ENCODE results near the gene ZNF280C. TPM values are rescaled to one million over a fixed set of nuclear protein-coding genes. Genes with fewer than 3 reads are reported as not detected.
"Not testable (repeated sequence)": the region's sequence is repeated elsewhere in the genome, so short reads cannot be mapped to it uniquely, and the experiment has no call there.

The ZNF280C gene
- total RNA-seq, 4 donors from 2014 or later: 1.5 to 3.8 (median 3.3) TPM

DNA sequence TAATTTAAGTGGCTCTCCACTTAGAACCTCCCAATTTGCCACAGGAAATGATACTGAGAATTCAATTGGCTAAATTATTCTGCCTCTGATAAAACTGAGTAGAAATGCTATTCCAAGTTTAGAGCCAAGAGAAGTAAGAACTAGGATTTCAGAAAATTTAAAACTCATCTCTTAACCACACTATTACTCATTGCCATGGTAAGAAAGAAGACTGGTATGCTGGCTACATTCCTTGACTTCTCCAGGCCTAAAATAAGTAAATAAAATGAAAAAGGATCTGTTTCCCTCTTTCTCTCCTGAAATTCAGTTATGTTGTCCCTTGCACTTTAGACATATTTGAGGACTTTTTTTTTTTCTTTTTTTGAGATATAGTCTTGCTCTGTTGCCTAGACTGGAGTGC, 23.3 kb downstream of the ZNF280C start:
- H3K4me1 ChIP-seq: no peaks in the 10 kb centered on the region
- ATAC-seq (no peak), DNase-seq (no peak)
- H3K27ac ChIP-seq: no peak overlapping the region
- TF ChIP-seq, protein P1, sequence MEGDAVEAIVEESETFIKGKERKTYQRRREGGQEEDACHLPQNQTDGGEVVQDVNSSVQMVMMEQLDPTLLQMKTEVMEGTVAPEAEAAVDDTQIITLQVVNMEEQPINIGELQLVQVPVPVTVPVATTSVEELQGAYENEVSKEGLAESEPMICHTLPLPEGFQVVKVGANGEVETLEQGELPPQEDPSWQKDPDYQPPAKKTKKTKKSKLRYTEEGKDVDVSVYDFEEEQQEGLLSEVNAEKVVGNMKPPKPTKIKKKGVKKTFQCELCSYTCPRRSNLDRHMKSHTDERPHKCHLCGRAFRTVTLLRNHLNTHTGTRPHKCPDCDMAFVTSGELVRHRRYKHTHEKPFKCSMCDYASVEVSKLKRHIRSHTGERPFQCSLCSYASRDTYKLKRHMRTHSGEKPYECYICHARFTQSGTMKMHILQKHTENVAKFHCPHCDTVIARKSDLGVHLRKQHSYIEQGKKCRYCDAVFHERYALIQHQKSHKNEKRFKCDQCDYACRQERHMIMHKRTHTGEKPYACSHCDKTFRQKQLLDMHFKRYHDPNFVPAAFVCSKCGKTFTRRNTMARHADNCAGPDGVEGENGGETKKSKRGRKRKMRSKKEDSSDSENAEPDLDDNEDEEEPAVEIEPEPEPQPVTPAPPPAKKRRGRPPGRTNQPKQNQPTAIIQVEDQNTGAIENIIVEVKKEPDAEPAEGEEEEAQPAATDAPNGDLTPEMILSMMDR (IDR thresholded peaks at IDR 0.05 in 4 of 5, conservative IDR thresholded peaks at IDR 0.05 in 1 of 5): no peak
- TF ChIP-seq POLR2A (IDR thresholded peaks at IDR 0.05): no peak
- in situ Hi-C loops (cut with MboI; ENCODE audit: low sequenced_read_pairs in 4 of 4): no loop called here
- H3K9me3 ChIP-seq: no peaks in the 10 kb centered on the region
- intact Hi-C loops (cut with DNase I; ENCODE audit: low total_unique reads): no loop called here
- no peak overlapping the region for H3K4me3 ChIP-seq
- no peaks in the 10 kb centered on the region for H3K27me3 ChIP-seq
- H3K36me3 ChIP-seq: peaks cover 0 to 7% of the 10 kb centered on the region in 2 donors

DNA sequence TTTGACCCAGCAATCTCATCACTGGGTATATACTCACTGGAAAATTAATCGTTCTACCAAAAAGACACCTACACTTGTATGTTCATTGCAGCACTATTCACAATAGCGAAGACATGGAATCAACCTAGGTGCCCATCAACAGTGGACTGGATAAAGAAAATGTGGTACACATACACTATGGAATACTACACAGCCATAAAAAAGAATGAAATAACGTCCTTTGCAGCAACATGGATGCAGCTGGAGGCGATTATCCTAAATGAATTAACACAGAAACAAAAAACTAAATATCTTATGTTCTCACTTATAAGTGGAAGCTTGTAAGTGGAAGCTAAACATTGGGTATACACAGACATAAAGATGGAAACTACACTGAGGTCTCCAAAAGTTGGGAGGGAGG, 37.5 kb downstream of the ZNF280C start:
- H3K27me3 ChIP-seq; H3K36me3 ChIP-seq; H3K27ac ChIP-seq; H3K4me3 ChIP-seq; DNase-seq; H3K9me3 ChIP-seq; in situ Hi-C loops (cut with MboI; ENCODE audit: low sequenced_read_pairs in 4 of 4); intact Hi-C loops (cut with DNase I; ENCODE audit: low total_unique reads); ATAC-seq; H3K4me1 ChIP-seq: not testable (repeated sequence)

DNA sequence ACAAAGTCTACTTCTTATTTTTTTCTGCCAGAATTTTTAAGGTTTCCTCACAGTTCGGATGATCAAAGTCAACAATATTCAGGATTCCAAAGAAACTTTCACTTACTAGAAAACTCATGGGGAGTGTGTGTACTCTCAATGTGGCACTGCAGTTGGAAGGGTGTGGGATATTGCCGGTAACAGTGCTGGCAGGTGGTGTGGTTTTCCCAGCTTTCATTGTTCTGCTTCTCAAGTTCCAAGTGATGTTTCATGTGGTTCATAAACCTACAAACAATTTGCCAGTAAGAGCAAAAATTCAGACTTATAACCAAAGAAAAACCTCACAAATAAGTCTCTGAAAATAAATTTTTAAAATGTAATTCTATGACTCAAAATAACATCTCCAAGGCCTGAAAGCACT, 39.8 kb downstream of the ZNF280C start:
- Histone ChIP-seq H3K4me1 (no peaks in the 10 kb centered on the region), H3K9me3 (no peaks in the 10 kb centered on the region), H3K36me3 (no peaks in the 10 kb centered on the region), H3K27ac (no peak overlapping the region), H3K27me3 (no peaks in the 10 kb centered on the region), H3K4me3 (no peak overlapping the region)
- ATAC-seq: no peak
- DNase-seq: no peak
- intact Hi-C loops (cut with DNase I; ENCODE audit: low total_unique reads) (no loop called here), in situ Hi-C loops (cut with MboI; ENCODE audit: low sequenced_read_pairs in 4 of 4) (no loop called here)
- TF ChIP-seq POLR2A (IDR thresholded peaks at IDR 0.05): no peak
- TF ChIP-seq, protein P1 (IDR thresholded peaks at IDR 0.05 in 4 of 5, conservative IDR thresholded peaks at IDR 0.05 in 1 of 5): no peak

DNA sequence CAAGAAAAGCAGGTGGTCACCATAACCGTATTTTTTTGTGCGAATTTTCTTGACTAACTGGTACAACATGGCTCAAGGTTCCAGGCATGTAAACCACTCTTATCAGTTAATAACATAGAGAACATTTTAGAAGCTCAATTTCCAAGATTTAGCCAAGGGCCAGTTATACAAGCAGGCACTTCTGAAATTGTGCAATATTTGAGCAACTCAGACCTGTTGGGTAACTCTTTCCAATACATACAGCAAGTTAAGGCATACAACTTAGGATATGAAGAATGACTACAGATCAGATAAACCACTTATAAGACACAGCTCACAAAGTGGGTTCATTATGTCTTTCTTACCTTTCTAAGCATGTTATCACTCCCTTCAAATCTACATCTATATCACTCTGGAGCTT, 43.9 kb downstream of the ZNF280C start:
- in situ Hi-C loops (cut with MboI; ENCODE audit: low sequenced_read_pairs in 4 of 4): no loop called here
- intact Hi-C loops (cut with DNase I; ENCODE audit: low total_unique reads): no loop called here

DNA sequence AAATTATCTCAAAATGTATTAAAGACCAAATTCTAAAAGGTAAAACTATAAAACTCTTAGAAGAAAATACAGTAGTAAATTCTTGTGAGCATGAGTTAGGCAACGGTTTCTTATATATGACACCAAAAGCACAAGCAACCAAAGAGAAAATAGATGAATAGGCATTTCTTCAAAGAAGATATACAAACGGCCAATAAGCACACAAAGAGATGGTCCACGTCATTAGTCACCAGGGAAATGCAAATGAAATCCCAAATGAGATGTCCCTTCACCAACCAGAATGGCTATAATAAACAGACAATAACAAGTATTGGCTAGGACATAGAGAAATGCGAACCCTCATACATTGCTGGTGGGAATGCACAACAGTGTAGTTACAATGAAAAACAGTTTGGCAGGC, 52.4 kb downstream of the ZNF280C start:
- H3K9me3 ChIP-seq: no peaks in the 10 kb centered on the region

More for the DNA sequence above, 43.9 kb downstream of the ZNF280C start:
- Histone ChIP-seq H3K9me3 (no peaks in the 10 kb centered on the region), H3K4me3 (no peak overlapping the region), H3K27ac (no peak overlapping the region), H3K36me3 (no peaks in the 10 kb centered on the region), H3K4me1 (no peaks in the 10 kb centered on the region), H3K27me3 (no peaks in the 10 kb centered on the region)
- no peak for ATAC-seq
- no peak for DNase-seq
- TF ChIP-seq POLR2A (IDR thresholded peaks at IDR 0.05): no peak
- TF ChIP-seq, protein P1 (IDR thresholded peaks at IDR 0.05 in 4 of 5, conservative IDR thresholded peaks at IDR 0.05 in 1 of 5): no peak

More for the DNA sequence above, 52.4 kb downstream of the ZNF280C start:
- no peak for TF ChIP-seq POLR2A (IDR thresholded peaks at IDR 0.05)
- TF ChIP-seq, protein P1 (IDR thresholded peaks at IDR 0.05 in 4 of 5, conservative IDR thresholded peaks at IDR 0.05 in 1 of 5): no peak
- no peak for DNase-seq
- Histone ChIP-seq H3K4me3 (no peak overlapping the region), H3K27ac (no peak overlapping the region), H3K27me3 (no peaks in the 10 kb centered on the region), H3K36me3 (peaks cover 0 to 12% of the 10 kb centered on the region in 2 donors), H3K4me1 (no peaks in the 10 kb centered on the region)
- intact Hi-C loops (cut with DNase I; ENCODE audit: low total_unique reads) (no loop called here), in situ Hi-C loops (cut with MboI; ENCODE audit: low sequenced_read_pairs in 4 of 4) (no loop called here)
- no peak for ATAC-seq

Data from gastrocnemius medialis (tissue), 4 donors.